ENCODE measurements around the gene ZFP36L2.

GRCh38 chr2:43266711-43267111 lies 40.3 kb upstream of the ZFP36L2 start:
- TF ChIP-seq POLR2A (IDR thresholded peaks at IDR 0.05): no peak
- TF ChIP-seq, protein P1, sequence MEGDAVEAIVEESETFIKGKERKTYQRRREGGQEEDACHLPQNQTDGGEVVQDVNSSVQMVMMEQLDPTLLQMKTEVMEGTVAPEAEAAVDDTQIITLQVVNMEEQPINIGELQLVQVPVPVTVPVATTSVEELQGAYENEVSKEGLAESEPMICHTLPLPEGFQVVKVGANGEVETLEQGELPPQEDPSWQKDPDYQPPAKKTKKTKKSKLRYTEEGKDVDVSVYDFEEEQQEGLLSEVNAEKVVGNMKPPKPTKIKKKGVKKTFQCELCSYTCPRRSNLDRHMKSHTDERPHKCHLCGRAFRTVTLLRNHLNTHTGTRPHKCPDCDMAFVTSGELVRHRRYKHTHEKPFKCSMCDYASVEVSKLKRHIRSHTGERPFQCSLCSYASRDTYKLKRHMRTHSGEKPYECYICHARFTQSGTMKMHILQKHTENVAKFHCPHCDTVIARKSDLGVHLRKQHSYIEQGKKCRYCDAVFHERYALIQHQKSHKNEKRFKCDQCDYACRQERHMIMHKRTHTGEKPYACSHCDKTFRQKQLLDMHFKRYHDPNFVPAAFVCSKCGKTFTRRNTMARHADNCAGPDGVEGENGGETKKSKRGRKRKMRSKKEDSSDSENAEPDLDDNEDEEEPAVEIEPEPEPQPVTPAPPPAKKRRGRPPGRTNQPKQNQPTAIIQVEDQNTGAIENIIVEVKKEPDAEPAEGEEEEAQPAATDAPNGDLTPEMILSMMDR (IDR thresholded peaks at IDR 0.05): no peak

Data from prostate gland (tissue), 2 donors.